Adipocyte (in vitro differentiated cells): Measurements from ENCODE around the gene DOCK1.

ENCODE experiments used
- DNase-seq: peaks from one replicate; pipeline ENCODE4 v3.0.0-alpha.2; 2015; ENCODE audit warnings: low read depth
- H3K27me3 ChIP-seq: replicated peaks from 2 replicates; pipeline ENCODE4 v1.7.0; 2013; ENCODE audit warnings: mild to moderate bottlenecking, low read length, moderate library complexity; ENCODE audit not compliant: control insufficient read depth, insufficient read depth
- H3K36me3 ChIP-seq: 2 replicates; pipeline ENCODE4 v1.7.0; 2013; ENCODE audit warnings: low read length, mild to moderate bottlenecking, moderate library complexity; ENCODE audit not compliant: control insufficient read depth, insufficient read depth, severe bottlenecking
- H3K4me1 ChIP-seq: 2 replicates; pipeline ENCODE4 v1.7.0; 2013; ENCODE audit warnings: mild to moderate bottlenecking, low read length, moderate library complexity; ENCODE audit not compliant: control insufficient read depth, insufficient read depth
- H3K4me3 ChIP-seq: 2 replicates; pipeline ENCODE4 v1.7.0; 2013; ENCODE audit warnings: mild to moderate bottlenecking, low read length, moderate library complexity
- H3K9ac ChIP-seq: 2 replicates; pipeline ENCODE4 v1.7.0; 2013; ENCODE audit warnings: mild to moderate bottlenecking, low read length, moderate library complexity
- H3K9me3 ChIP-seq: 2 replicates; pipeline ENCODE4 v1.7.0; 2013; ENCODE audit warnings: mild to moderate bottlenecking, low read length, moderate library complexity; ENCODE audit not compliant: control insufficient read depth

The DOCK1 gene

GRCh38 chr10:127044186-127044585 lies 139.0 kb downstream of the DOCK1 start:
- Histone ChIP-seq H3K4me3 (no peak overlapping the region), H3K9me3 (no peaks in the 10 kb centered on the region), H3K27me3 (no peaks in the 10 kb centered on the region), H3K4me1 (peaks cover 26% of the 10 kb centered on the region), H3K36me3 (peaks cover 44% of the 10 kb centered on the region), H3K9ac (no peak overlapping the region)
- DNase-seq = no peak

- no peaks in the 10 kb centered on the region for H3K27me3 ChIP-seq
- peaks cover 30% of the 10 kb centered on the region for H3K36me3 ChIP-seq
- DNase-seq = no peak
- no peak overlapping the region for H3K9ac ChIP-seq
- H3K9me3 ChIP-seq = no peaks in the 10 kb centered on the region
- H3K4me3 ChIP-seq = no peak overlapping the region
- H3K4me1 ChIP-seq = peaks cover 11% of the 10 kb centered on the region
Measured at GRCh38 chr10:127046975-127047877, 142.0 kb downstream of the DOCK1 start.

GRCh38 chr10:127047878-127048238 lies 142.6 kb downstream of the DOCK1 start:
- no peaks in the 10 kb centered on the region for H3K27me3 ChIP-seq
- peaks cover 28% of the 10 kb centered on the region for H3K36me3 ChIP-seq
- H3K9me3 ChIP-seq = no peaks in the 10 kb centered on the region
- no peak overlapping the region for H3K4me3 ChIP-seq
- H3K4me1 ChIP-seq = peaks cover 10% of the 10 kb centered on the region
- no peak for DNase-seq
- no peak overlapping the region for H3K9ac ChIP-seq

- H3K9ac ChIP-seq = no peak overlapping the region
- H3K9me3 ChIP-seq = no peaks in the 10 kb centered on the region
- H3K27me3 ChIP-seq = no peaks in the 10 kb centered on the region
- H3K36me3 ChIP-seq = peaks cover 23% of the 10 kb centered on the region
- peaks cover 10% of the 10 kb centered on the region for H3K4me1 ChIP-seq
- H3K4me3 ChIP-seq = no peak overlapping the region
- DNase-seq = no peak
Measured at GRCh38 chr10:127048630-127049029, 143.4 kb downstream of the DOCK1 start.

- Histone ChIP-seq H3K4me1 (peaks cover 10% of the 10 kb centered on the region), H3K36me3 (peaks cover 36% of the 10 kb centered on the region), H3K4me3 (no peak overlapping the region), H3K27me3 (no peaks in the 10 kb centered on the region), H3K9ac (no peak overlapping the region), H3K9me3 (no peaks in the 10 kb centered on the region)
- DNase-seq = no peak
Measured at GRCh38 chr10:127052001-127052400, 146.8 kb downstream of the DOCK1 start.

GRCh38 chr10:127055263-127055662 lies 150.0 kb downstream of the DOCK1 start:
- Histone ChIP-seq H3K27me3 (no peaks in the 10 kb centered on the region), H3K36me3 (peaks cover 54% of the 10 kb centered on the region), H3K9ac (no peak overlapping the region), H3K4me3 (no peak overlapping the region), H3K9me3 (peaks cover 24% of the 10 kb centered on the region), H3K4me1 (no peaks in the 10 kb centered on the region)
- DNase-seq = no peak

GRCh38 chr10:127059314-127059713 lies 154.1 kb downstream of the DOCK1 start:
- DNase-seq = no peak
- Histone ChIP-seq H3K4me3 (no peak overlapping the region), H3K9ac (no peak overlapping the region), H3K27me3 (no peaks in the 10 kb centered on the region), H3K9me3 (peaks cover 25% of the 10 kb centered on the region), H3K4me1 (no peaks in the 10 kb centered on the region), H3K36me3 (peaks cover 67% of the 10 kb centered on the region)

GRCh38 chr10:127063762-127064161 lies 158.5 kb downstream of the DOCK1 start:
- Histone ChIP-seq H3K9ac (no peak overlapping the region), H3K4me1 (no peaks in the 10 kb centered on the region), H3K27me3 (no peaks in the 10 kb centered on the region), H3K4me3 (no peak overlapping the region), H3K36me3 (peaks cover 62% of the 10 kb centered on the region), H3K9me3 (peaks cover 16% of the 10 kb centered on the region)
- DNase-seq = no peak

GRCh38 chr10:127064474-127064873 lies 159.2 kb downstream of the DOCK1 start:
- Histone ChIP-seq H3K4me1 (no peaks in the 10 kb centered on the region), H3K27me3 (no peaks in the 10 kb centered on the region), H3K4me3 (no peak overlapping the region), H3K9me3 (peaks cover 9% of the 10 kb centered on the region), H3K9ac (no peak overlapping the region), H3K36me3 (peaks cover 69% of the 10 kb centered on the region)
- no peak for DNase-seq

GRCh38 chr10:127067542-127068194 lies 162.4 kb downstream of the DOCK1 start:
- no peak for DNase-seq
- Histone ChIP-seq H3K4me3 (no peak overlapping the region), H3K4me1 (no peaks in the 10 kb centered on the region), H3K9ac (no peak overlapping the region), H3K9me3 (no peaks in the 10 kb centered on the region), H3K36me3 (peaks cover 68% of the 10 kb centered on the region), H3K27me3 (no peaks in the 10 kb centered on the region)

GRCh38 chr10:127068485-127068884 lies 163.3 kb downstream of the DOCK1 start:
- Histone ChIP-seq H3K36me3 (peaks cover 68% of the 10 kb centered on the region), H3K9me3 (no peaks in the 10 kb centered on the region), H3K9ac (no peak overlapping the region), H3K27me3 (no peaks in the 10 kb centered on the region), H3K4me3 (no peak overlapping the region), H3K4me1 (no peaks in the 10 kb centered on the region)
- DNase-seq = no peak
